IMR-90 (cell line): ENCODE results near the gene PEX16. TPM values are rescaled to one million over a fixed set of nuclear protein-coding genes. Genes with fewer than 3 reads are reported as not detected.

Source experiments
- ATAC-seq: fragments of 200-7000 bp; cut with Tn5 transposase; 2 replicates; pipeline ENCODE4 v1.9.1; 2020; ENCODE audit warnings: low read depth, mild to moderate bottlenecking, moderate library complexity
- BruUV-seq: library from RNA; stranded (reverse); fragments of 400-500 nt; replicated peaks from 2 replicates; lab custom pipeline; 2021; lab: Mats Ljungman, UMichigan
- CTCF ChIA-PET: fragments of 300-600 bp; formaldehyde crosslinking; extraction: SDS; loops from one replicate; lab custom pipeline; 2021; ENCODE audit warnings: antibody characterized with exemption; lab: Yijun Ruan, JAX
- POLR2A ChIA-PET: fragments of 300-600 bp; sonication (Branson Sonifier 250); formaldehyde crosslinking; loops from one replicate; lab custom pipeline; 2022; ENCODE audit warnings: antibody characterized with exemption; ENCODE audit not compliant: unreplicated experiment; lab: Charles Lee
- DNase-seq: peaks from one replicate; pipeline ENCODE4 v3.0.0; 2013
- H2AFZ ChIP-seq: replicated peaks from 2 replicates; pipeline ENCODE3; 2013; ENCODE audit warnings: low read length, mild to moderate bottlenecking; ENCODE audit not compliant: poor library complexity
- H2AK5ac ChIP-seq: 2 replicates; pipeline ENCODE4 v1.6.1; 2013; ENCODE audit warnings: low read depth, low read length, inconsistent platforms
- H2AK9ac ChIP-seq: replicated peaks from 2 replicates; pipeline ENCODE3; 2013; ENCODE audit warnings: mild to moderate bottlenecking, low read depth, low read length, moderate library complexity; ENCODE audit not compliant: poor library complexity
- H2BK120ac ChIP-seq: 2 replicates; pipeline ENCODE4 v1.6.1; 2013; ENCODE audit warnings: low read depth, low read length, inconsistent platforms
- H2BK15ac ChIP-seq: 3 replicates; pipeline ENCODE4 v1.6.1; 2013; ENCODE audit warnings: low read depth, low read length, inconsistent platforms
- H2BK20ac ChIP-seq: 2 replicates; pipeline ENCODE4 v1.6.1; 2013; ENCODE audit warnings: low read depth, mild to moderate bottlenecking, inconsistent platforms, low read length, moderate library complexity
- H2BK5ac ChIP-seq: 2 replicates; pipeline ENCODE4 v1.6.1; 2013; ENCODE audit warnings: mild to moderate bottlenecking, low read depth, low read length, inconsistent platforms; ENCODE audit not compliant: poor library complexity, severe bottlenecking
- H3K14ac ChIP-seq: replicated peaks from 2 replicates; pipeline ENCODE4 v1.6.1; 2013; ENCODE audit warnings: low read depth, low read length, inconsistent platforms
- H3K18ac ChIP-seq: 2 replicates; pipeline ENCODE4 v1.6.1; 2013; ENCODE audit warnings: low read depth, low read length, control low read depth
- H3K23ac ChIP-seq: 2 replicates; pipeline ENCODE4 v1.6.1; 2013; ENCODE audit warnings: low read depth, low read length, inconsistent platforms
- H3K27ac ChIP-seq: 2 replicates; pipeline ENCODE4 v1.5.1; 2013; ENCODE audit warnings: mild to moderate bottlenecking, control low read depth, low read length; ENCODE audit not compliant: insufficient read depth
- H3K27me3 ChIP-seq: 2 replicates; pipeline ENCODE4 v1.6.1; 2013; ENCODE audit warnings: low read length; ENCODE audit not compliant: control insufficient read depth, insufficient read depth
- H3K36me3 ChIP-seq: 2 replicates; pipeline ENCODE4 v1.6.1; 2013; ENCODE audit warnings: low read length, mixed read lengths; ENCODE audit not compliant: control insufficient read depth, insufficient read depth
- H3K4ac ChIP-seq: 2 replicates; pipeline ENCODE4 v1.6.1; 2013; ENCODE audit warnings: low read depth, low read length, inconsistent platforms
- H3K4me1 ChIP-seq: 2 replicates; pipeline ENCODE4 v1.6.1; 2013; ENCODE audit warnings: low read length, mixed read lengths; ENCODE audit not compliant: control insufficient read depth, insufficient read depth
- H3K4me2 ChIP-seq: 2 replicates; pipeline ENCODE4 v1.6.1; 2013; ENCODE audit warnings: low read depth, mild to moderate bottlenecking, control low read depth, low read length, moderate library complexity
- H3K4me3 ChIP-seq: 2 replicates; pipeline ENCODE4 v1.5.1; 2013; ENCODE audit warnings: low read depth, mild to moderate bottlenecking, control low read depth, low read length, moderate library complexity; ENCODE audit not compliant: insufficient read depth
- H3K56ac ChIP-seq: 2 replicates; pipeline ENCODE4 v1.6.1; 2013; ENCODE audit warnings: low read length, inconsistent platforms; ENCODE audit not compliant: insufficient read depth; ENCODE audit errors: extremely low read depth
- H3K79me1 ChIP-seq, 2 experiments: 2 replicates each; pipeline ENCODE4 v1.6.1; 2013; ENCODE audit warnings: low read length in 2 of 2, inconsistent platforms in 1 of 2, low read depth in 1 of 2
- H3K9ac ChIP-seq: 2 replicates; pipeline ENCODE4 v1.6.1; 2013; ENCODE audit warnings: low read depth, low read length, control low read depth
- H3K9me1 ChIP-seq: 2 replicates; pipeline ENCODE4 v1.6.1; 2013; ENCODE audit warnings: low read length, inconsistent platforms; ENCODE audit not compliant: insufficient read depth
- H3K9me3 ChIP-seq: 2 replicates; pipeline ENCODE4 v1.6.1; 2013; ENCODE audit warnings: low read length; ENCODE audit not compliant: control insufficient read depth, insufficient read depth
- H4K20me1 ChIP-seq: 2 replicates; pipeline ENCODE4 v1.6.1; 2013; ENCODE audit warnings: low read length, inconsistent platforms; ENCODE audit not compliant: insufficient read depth
- H4K5ac ChIP-seq: 2 replicates; pipeline ENCODE4 v1.6.1; 2013; ENCODE audit warnings: mild to moderate bottlenecking, low read depth, low read length, control low read depth
- H4K8ac ChIP-seq, 2 experiments: 2 replicates each; pipeline ENCODE4 v1.6.1; 2013; ENCODE audit warnings: low read depth in 2 of 2, low read length in 2 of 2, control low read depth in 1 of 2, inconsistent platforms in 1 of 2
- H4K91ac ChIP-seq: 2 replicates; pipeline ENCODE4 v1.6.1; 2013; ENCODE audit warnings: low read depth, low read length, inconsistent platforms; ENCODE audit not compliant: insufficient read depth
- CTCF ChIP-seq: conservative IDR thresholded peaks from 2 replicates; pipeline ENCODE4 v1.5.1; 2012; ENCODE audit warnings: mild to moderate bottlenecking, low read depth, low read length, improper control_type of control experiment
- FOS ChIP-seq: fragments of 150-350 bp; IDR thresholded peaks from 2 replicates; pipeline ENCODE4 v1.6.1; 2016; ENCODE audit warnings: low read depth, low read length
- MAZ ChIP-seq: IDR thresholded peaks from 2 replicates; pipeline ENCODE4 v1.6.1; 2012; ENCODE audit warnings: low read depth, mild to moderate bottlenecking, low read length, improper control_type of control experiment, moderate library complexity, borderline replicate concordance
- MXI1 ChIP-seq: IDR thresholded peaks from 2 replicates; pipeline ENCODE4 v1.6.1; 2012; ENCODE audit warnings: low read depth, mild to moderate bottlenecking, low read length, moderate library complexity, borderline replicate concordance
- NFE2L2 ChIP-seq: fragments of 150-350 bp; IDR thresholded peaks from 2 replicates; pipeline ENCODE4 v1.6.1; 2016; ENCODE audit warnings: low read depth, mild to moderate bottlenecking, low read length
- RFX5 ChIP-seq: IDR thresholded peaks from 2 replicates; pipeline ENCODE4 v1.8.0; 2012; ENCODE audit warnings: low read depth, mild to moderate bottlenecking, low read length, moderate library complexity
- SMC3 ChIP-seq: fragments of 150-350 bp; IDR thresholded peaks from 2 replicates; pipeline ENCODE4 v1.6.1; 2016; ENCODE audit warnings: low read depth, mild to moderate bottlenecking, antibody characterized with exemption, low read length, moderate library complexity
- USF2 ChIP-seq: fragments of 150-350 bp; IDR thresholded peaks from 2 replicates; pipeline ENCODE4 v1.6.1; 2017; ENCODE audit warnings: mild to moderate bottlenecking, antibody characterized with exemption, low read length, low read depth
- whole genome bisulfite sequencing, 2 experiments: methylation state at CpG; one replicate each; pipeline versions ENCODE4 v1.1.5 to v1.1.7; 2013; ENCODE audit warnings: missing lambda C conversion rate in 2 of 2; ENCODE audit not compliant: insufficient read length in 1 of 2; ENCODE audit errors: extremely low coverage in 2 of 2; 5-methylcytosine and 5-hydroxymethylcytosine counted together
- dilution Hi-C: fragments of 300-500 bp; cut with HindIII; formaldehyde crosslinking; loops from one replicate; pipeline ENCODE4 v1.14.3; 2018; ENCODE audit warnings: low sequenced_read_pairs; ENCODE audit not compliant: unreplicated experiment
- in situ Hi-C: fragments of 300-500 bp; cut with MboI; formaldehyde crosslinking; loops from 3 replicates; pipeline ENCODE4 v1.14.3; 2019; ENCODE audit warnings: low sequenced_read_pairs, inconsistent platforms, mixed read lengths
- intact Hi-C: fragments of 100-400 bp; cut with micrococcal nuclease; formaldehyde crosslinking; loops from 2 replicates; pipeline ENCODE4 v1.10.0; 2022
- polyA plus RNA-seq, 3 experiments: library from polyadenylated mRNA; depleted of rRNA; stranded (reverse); fragments of >200 nt; gene quantifications; 2 replicates each; pipeline ENCODE4 v1.2.3, GENCODE V29; 2012; ENCODE audit warnings: low replicate concordance in 1 of 3
- total RNA-seq: library from RNA; depleted of rRNA; stranded (reverse); fragments of >200 nt; gene quantifications from 2 replicates; pipeline ENCODE4 v1.2.3, GENCODE V29; 2012
- TF ChIP-seq, protein P1 (sequence below): fragments of 150-350 bp; IDR thresholded peaks from 2 replicates; pipeline ENCODE4 v1.6.1; 2016; ENCODE audit warnings: low read depth, mild to moderate bottlenecking, low read length, moderate library complexity, borderline replicate concordance

PEX16 gene
- total and polyA plus RNA-seq, 2 of the 4 experiments (the other 2 are of a cell fraction), result 17.9 to 23.3 TPM

DNA sequence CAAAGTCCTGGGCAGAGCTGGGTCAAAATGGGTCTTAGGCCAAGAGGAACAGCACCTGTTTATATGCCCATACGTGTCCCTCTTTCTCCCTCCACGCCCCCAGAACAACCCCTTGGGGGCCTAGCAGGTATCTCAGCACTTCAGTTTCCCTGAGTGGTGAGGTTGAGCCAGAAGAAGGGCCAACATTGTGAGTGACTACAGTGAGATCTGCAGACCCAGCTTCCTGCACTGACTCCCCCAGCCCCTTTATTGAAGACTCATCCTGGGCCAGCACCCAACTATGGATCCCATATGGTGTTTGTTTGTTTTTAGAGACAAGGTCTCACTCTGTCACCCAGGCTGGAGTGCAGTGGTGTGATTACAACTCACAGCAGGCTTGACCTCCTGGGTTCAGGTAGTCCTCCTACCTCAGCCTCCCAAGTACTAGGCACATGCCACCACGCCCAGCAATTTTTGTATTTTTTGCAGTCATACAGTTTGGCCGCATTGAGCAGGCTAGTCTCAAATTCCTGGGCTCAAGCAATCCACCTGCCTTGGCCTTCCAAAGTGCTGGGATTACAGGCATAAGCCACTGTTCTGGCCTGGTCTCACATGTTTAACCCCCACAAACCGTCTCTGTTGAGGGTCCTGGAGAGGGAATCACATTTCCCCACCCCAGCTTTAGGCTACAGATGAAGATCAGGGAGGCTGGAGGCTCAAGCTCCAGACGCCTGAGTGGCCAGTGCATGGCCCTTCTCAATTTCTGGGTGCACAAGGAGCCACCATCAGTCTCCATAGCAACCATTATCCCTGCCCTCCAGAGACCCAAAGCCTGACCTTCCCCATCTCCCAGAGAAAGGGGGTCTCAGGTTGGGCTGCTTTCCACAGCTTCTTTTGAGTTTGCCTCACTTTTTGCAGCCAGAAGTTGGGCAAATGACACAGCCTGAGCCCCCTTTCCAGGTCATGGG is 3.1 kb upstream of the PEX16 start:
- Histone ChIP-seq H4K8ac (no peak overlapping the region), H3K9me3 (no peaks in the 10 kb centered on the region), H3K9ac (no peak overlapping the region), H3K9me1 (0 out of 2 replicates have a peak, but pooled peaks cover 8% of the 10 kb centered on the region), H2AK5ac (no peak overlapping the region), H2BK5ac (no peak overlapping the region), H3K27me3 (peaks cover 38% of the 10 kb centered on the region), H3K23ac (no peak overlapping the region), H4K91ac (no peak overlapping the region), H3K79me1 (peaks cover 14 to 17% of the 10 kb centered on the region in 2 experiments), H2BK120ac (no peak overlapping the region), H3K4me1 (no peaks in the 10 kb centered on the region), H3K56ac (no peak overlapping the region), H4K20me1 (peaks cover 3% of the 10 kb centered on the region), H2BK20ac (no peak overlapping the region), H3K4ac (no peak overlapping the region), H4K5ac (no peak overlapping the region), H3K4me2 (no peak overlapping the region), H3K14ac (no peak overlapping the region), H3K36me3 (peaks cover 5% of the 10 kb centered on the region), H3K18ac (no peak overlapping the region), H3K4me3 (no peak overlapping the region), H2BK15ac (no peak overlapping the region), H2AK9ac (no peak overlapping the region), H3K27ac (no peak overlapping the region), H2AFZ (no peak overlapping the region)
- in situ Hi-C loops (no loop called here), dilution Hi-C loops (no loop called here), intact Hi-C loops (no loop called here)
- no TSS peak for BruUV-seq
- POLR2A ChIA-PET, result no interaction called here
- CTCF ChIA-PET, result no interaction called here
- DNase-seq (no peak), ATAC-seq (no peak)
- WGBS, 2 experiments, result 60% methylated on average over 2 of the region's 6 CpGs; no CpG with 5 or more reads in 1 of the 2 experiments
- TF ChIP-seq, protein P1, sequence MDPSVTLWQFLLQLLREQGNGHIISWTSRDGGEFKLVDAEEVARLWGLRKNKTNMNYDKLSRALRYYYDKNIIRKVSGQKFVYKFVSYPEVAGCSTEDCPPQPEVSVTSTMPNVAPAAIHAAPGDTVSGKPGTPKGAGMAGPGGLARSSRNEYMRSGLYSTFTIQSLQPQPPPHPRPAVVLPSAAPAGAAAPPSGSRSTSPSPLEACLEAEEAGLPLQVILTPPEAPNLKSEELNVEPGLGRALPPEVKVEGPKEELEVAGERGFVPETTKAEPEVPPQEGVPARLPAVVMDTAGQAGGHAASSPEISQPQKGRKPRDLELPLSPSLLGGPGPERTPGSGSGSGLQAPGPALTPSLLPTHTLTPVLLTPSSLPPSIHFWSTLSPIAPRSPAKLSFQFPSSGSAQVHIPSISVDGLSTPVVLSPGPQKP, result no peak
- TF ChIP-seq CTCF (no peak), NFE2L2 (no peak), RFX5 (no peak), MAZ (no peak), FOS (no peak), USF2 (no peak), MXI1 (no peak), SMC3 (no peak)
